UCSD-AML1 (cell line): ENCODE data around the gene TOMM20L.

Experiments used
- DNase-seq: peaks from one replicate; lab custom pipeline; 2025; ENCODE audit not compliant: unreplicated experiment; lab: John Stamatoyannopoulos, UW

TOMM20L gene

DNA sequence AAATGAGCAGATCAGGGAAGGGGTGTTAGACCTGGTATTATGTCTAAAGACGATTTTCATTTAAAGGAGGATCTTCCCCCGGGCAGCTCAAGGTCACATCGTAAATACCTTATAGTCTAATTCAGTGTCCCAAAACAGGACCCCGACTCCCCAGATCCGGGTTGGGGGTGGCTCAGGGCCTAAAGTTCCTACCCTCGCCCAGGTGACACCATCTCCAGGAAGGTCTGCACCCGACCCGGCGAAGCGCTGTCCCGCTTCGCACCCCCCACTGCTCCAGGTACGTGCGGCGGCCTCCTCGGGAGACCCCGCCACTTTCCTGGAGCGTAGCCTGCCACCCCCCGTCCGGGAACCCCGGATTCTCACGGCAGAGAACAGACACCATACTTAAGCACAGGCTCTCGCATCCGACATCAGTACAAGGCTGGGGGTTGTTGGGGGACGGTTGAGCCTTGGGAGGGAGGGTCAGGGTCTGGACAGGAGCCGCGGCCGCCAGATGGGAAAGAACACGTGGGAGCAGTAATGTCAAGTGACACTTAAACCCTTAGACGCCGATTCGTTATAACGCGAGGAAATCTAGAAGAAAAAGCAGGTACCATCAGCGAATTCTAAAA is 31.0 kb downstream of the TOMM20L start:
- DNase-seq, result peak; percentile 62

DNA sequence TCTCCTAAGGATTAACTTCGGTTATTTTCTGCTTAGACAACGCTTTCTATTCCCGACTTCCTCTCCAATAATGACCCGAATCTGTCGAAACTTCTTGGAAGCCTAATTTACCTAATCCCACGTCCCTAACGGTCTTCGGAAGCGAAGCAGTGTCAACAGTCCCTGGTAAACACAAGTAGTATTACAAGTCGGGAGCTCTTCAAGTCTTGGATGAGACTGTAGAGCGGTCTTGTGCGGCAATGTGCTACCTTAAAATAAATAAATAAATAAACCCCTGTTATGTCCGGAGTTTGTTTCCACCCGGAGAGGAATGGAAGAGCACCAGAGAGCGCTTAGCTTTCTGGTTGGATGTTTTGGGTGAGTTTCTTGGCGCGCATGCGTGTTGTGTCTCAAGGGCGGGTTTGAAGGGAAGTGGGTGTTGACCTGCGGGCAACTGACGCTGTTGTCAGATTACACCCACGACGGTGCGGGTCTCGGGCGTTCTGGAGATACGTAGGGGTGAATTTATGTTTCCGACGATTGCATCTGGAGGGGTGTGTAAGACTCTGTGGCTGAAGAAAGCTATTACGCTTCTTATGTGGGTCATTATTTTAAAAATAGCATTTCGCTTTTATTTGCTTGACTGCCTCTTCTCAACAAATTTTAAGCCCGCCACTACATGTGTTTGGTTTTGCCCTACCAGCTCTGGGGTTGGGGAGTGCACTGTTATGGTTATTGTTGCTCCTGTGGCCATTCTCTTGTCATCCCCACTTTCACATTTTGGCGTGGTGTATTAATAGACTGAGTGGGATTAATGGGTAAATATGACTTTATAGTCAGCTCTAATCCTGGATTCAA is 31.8 kb downstream of the TOMM20L start, which contains the start of the genes KIAA0586 and TIMM9:
KIAA0586 (plus strand) TSS at position 439 of the 837 bp plus-strand sequence. CDS start 546 bp downstream, outside the sequence.
TIMM9 (minus strand) TSS at position 251 of the 837 bp plus-strand sequence. CDS start 15,586 bp downstream, outside the sequence.
- DNase-seq, result peak; percentile 95

DNA sequence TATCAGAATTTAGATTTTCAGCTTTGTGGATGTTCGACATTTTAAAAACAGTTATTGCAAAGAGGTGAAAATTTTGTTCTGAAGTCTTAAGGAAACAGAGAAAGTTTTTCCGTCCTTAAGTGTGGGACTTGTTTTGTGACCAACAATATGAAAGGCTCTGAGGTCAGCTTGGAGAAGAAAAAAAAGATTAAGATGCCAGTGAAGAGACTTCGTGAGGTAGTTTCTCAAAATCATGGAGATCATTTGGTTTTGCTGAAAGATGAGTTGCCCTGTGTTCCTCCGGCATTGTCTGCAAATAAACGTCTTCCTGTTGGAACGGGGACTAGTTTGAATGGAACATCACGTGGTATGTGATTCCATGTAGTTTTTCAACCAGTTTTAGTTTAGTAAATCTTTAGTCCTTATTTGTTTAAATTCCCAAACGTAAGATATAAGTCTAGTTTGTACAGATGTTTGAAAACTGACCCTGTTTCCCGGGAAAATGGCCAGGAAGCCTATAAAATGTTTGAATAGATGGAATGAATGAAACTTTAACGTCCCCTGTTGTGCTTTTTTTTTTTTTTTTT is 32.5 kb downstream of the TOMM20L start:
- no peak for DNase-seq

DNA sequence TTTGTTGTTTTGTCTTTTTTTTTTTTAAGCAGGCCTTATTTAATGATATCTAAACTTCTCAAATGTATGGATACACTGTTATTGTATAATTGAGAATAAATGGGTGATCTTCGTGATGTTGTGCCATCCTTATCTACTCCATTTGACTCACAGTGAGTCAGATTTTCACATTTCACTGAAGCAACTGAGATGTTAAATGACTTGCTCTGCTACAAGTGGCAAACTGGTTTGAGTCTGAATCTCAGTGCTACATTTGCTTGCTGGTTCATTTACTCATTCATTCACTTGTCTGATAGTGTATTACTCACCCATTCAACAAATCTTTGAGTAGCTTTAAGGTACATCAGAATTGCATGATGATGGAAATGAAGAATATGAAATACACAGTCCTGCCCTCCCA is 34.4 kb downstream of the TOMM20L start:
- no peak for DNase-seq

DNA sequence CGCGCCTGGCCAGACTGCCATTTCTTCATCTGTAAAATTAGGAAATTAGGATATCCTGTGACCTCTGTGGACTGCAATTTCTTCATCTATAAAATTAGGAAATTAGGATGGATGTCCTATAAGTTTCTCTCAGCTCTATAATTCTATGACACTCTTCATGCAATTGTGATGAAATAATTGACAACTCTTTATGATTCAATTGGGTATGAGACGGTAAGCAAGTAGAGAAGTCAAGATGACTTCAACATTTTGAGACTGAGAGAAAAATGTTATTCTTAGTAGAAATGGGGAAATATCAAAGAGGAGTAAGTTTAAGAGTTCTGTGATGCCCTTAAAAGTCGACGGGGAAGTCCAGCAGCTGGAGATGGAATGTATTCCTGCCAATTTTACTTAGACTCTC is 43.7 kb downstream of the TOMM20L start:
- no peak for DNase-seq

DNA sequence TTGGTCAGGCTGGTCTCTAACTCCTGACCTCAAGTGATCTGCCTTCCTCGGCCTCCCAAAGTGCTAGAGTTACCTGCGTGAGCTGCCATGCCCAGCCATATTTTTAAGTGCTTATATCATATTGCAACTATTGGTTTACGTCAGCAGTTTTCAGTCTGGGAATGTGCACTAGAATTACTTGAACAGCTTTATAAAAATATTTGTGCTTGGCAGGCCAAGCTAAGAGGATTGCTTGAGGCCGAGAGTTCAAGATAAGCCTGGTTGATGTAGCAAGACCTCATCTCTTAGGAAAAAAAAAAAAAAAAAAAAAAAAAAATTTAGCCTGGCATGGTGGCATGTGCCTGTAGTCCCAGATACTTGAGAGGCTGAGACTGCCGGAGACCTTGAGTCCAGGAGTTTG is 48.9 kb downstream of the TOMM20L start:
- no peak for DNase-seq

DNA sequence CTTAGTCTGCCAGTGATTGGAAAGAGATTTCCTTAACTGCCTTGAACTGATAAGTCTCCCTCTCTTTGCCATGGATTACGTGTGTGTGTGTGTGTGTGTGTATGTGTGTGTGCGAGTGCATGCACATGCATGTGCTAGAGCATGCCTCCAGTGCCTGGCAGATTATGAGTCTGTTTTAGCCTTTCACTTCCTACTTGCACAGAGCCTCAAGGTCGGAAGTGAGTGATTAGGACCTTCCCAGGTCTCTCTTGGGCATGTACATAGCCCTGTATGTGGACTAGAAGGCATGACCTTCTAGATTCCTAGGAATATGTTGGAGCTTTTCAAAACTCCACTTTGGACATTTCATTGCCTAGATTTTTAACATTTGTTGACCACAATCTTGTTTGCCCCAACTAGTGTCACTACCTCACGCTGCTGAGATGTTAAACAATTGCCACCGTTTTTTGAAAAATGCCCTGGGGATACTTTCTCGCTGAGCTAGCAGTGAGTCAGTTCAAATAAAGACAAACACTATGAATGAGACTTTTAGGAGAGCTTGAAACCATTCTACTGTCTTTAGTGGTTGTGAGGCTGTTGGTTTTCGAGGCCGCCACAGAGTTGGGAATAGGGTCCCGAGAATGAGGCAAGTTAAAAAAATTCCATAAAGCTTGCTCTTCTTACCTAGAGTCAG is 60.0 kb downstream of the TOMM20L start:
- no peak for DNase-seq
